ENCODE data around the gene PAF1.

The PAF1 gene

GRCh38 chr19:39352381-39353255 is 38.3 kb downstream of the PAF1 start:
- DNase-seq (ENCODE audit: low spot score), result no peak
- TF ChIP-seq CTCF (IDR thresholded peaks at IDR 0.05; ENCODE audit: extremely low read depth, insufficient read depth, missing control alignments), result no peak
- in situ Hi-C loops (cut with MboI; ENCODE audit: low pct_unique_long_range_greater_than_20kb, low sequenced_read_pairs, unreplicated experiment), result no loop called here

- TF ChIP-seq CTCF (IDR thresholded peaks at IDR 0.05; ENCODE audit: extremely low read depth, insufficient read depth, missing control alignments), result peak; percentile 32
- peak; percentile 92 for DNase-seq (ENCODE audit: low spot score)
- in situ Hi-C loops (cut with MboI; ENCODE audit: low pct_unique_long_range_greater_than_20kb, low sequenced_read_pairs, unreplicated experiment), result no loop called here
These were observed 39.3 kb downstream of the PAF1 start for GRCh38 chr19:39351537-39352064.

- in situ Hi-C loops (cut with MboI; ENCODE audit: low pct_unique_long_range_greater_than_20kb, low sequenced_read_pairs, unreplicated experiment), result no loop called here
- TF ChIP-seq CTCF (IDR thresholded peaks at IDR 0.05; ENCODE audit: extremely low read depth, insufficient read depth, missing control alignments), result no peak
- no peak for DNase-seq (ENCODE audit: low spot score)
These were observed 40.8 kb downstream of the PAF1 start for GRCh38 chr19:39350156-39350555.

- no peak for DNase-seq (ENCODE audit: low spot score)
- TF ChIP-seq CTCF (IDR thresholded peaks at IDR 0.05; ENCODE audit: extremely low read depth, insufficient read depth, missing control alignments), result no peak
- in situ Hi-C loops (cut with MboI; ENCODE audit: low pct_unique_long_range_greater_than_20kb, low sequenced_read_pairs, unreplicated experiment), result no loop called here
These were observed 41.6 kb downstream of the PAF1 start for GRCh38 chr19:39349326-39349725.

- in situ Hi-C loops (cut with MboI; ENCODE audit: low pct_unique_long_range_greater_than_20kb, low sequenced_read_pairs, unreplicated experiment), result no loop called here
- TF ChIP-seq CTCF (IDR thresholded peaks at IDR 0.05; ENCODE audit: extremely low read depth, insufficient read depth, missing control alignments), result no peak
- DNase-seq (ENCODE audit: low spot score), result no peak
These were observed 43.4 kb downstream of the PAF1 start for GRCh38 chr19:39347332-39348164.

GRCh38 chr19:39345956-39346355 is 45.0 kb downstream of the PAF1 start:
- in situ Hi-C loops (cut with MboI; ENCODE audit: low pct_unique_long_range_greater_than_20kb, low sequenced_read_pairs, unreplicated experiment), result no loop called here
- TF ChIP-seq CTCF (IDR thresholded peaks at IDR 0.05; ENCODE audit: extremely low read depth, insufficient read depth, missing control alignments), result no peak
- DNase-seq (ENCODE audit: low spot score), result no peak

Measured in GM13977 (cell line).